CD4-positive, alpha-beta T cell (primary cell): ENCODE measurements around the gene GGA2. TPM values are rescaled to one million over a fixed set of nuclear protein-coding genes. Genes with fewer than 3 reads are reported as not detected.

Experiments used
- ATAC-seq: fragments of 200-7000 bp; cut with Tn5 transposase; one replicate; pipeline ENCODE4 v1.10.0; 2022; ENCODE audit warnings: mild to moderate bottlenecking; ENCODE audit not compliant: poor library complexity
- CTCF ChIA-PET: fragments of 350-600 bp; sonication (Branson Sonifier 250); formaldehyde crosslinking; loops from one replicate; lab custom pipeline; 2021; ENCODE audit warnings: antibody characterized with exemption, inconsistent platforms; lab: Charles Lee
- POLR2A ChIA-PET: fragments of 350-600 bp; sonication (Branson Sonifier 250); formaldehyde crosslinking; loops from one replicate; lab custom pipeline; 2021; ENCODE audit warnings: antibody characterized with exemption, inconsistent platforms; lab: Charles Lee
- DNase-seq, 14 experiments: peaks; one replicate each; pipeline ENCODE4 v3.0.0-alpha.2; 2013 to 2020; ENCODE audit warnings: mixed read lengths in 2 of 14
- H3K27ac ChIP-seq, 2 donors: one replicate each; pipeline versions ENCODE4 v1.5.1 to v1.7.0; 2013; ENCODE audit warnings: low read length in 2 of 2, low read depth in 1 of 2, mild to moderate bottlenecking in 1 of 2
- H3K27me3 ChIP-seq, 2 experiments: 1 replicate in 1 of 2; 2 replicates in 1 of 2; pipeline versions ENCODE4 v1.6.1 to v1.7.0; 2013; ENCODE audit warnings: low read length in 2 of 2, control low read depth in 1 of 2, mild to moderate bottlenecking in 1 of 2, moderate library complexity in 1 of 2; ENCODE audit not compliant: insufficient read depth in 2 of 2, control insufficient read depth in 1 of 2
- H3K36me3 ChIP-seq: one replicate; pipeline ENCODE4 v1.6.1; 2013; ENCODE audit warnings: low read length, control low read depth; ENCODE audit not compliant: insufficient read depth
- H3K4me1 ChIP-seq: one replicate; pipeline ENCODE4 v1.6.1; 2013; ENCODE audit warnings: low read length, control low read depth; ENCODE audit not compliant: insufficient read depth
- H3K4me3 ChIP-seq: one replicate; pipeline ENCODE4 v1.5.1; 2013; ENCODE audit warnings: mild to moderate bottlenecking, low read length, moderate library complexity
- H3K9me3 ChIP-seq, 2 experiments: 1 replicate in 1 of 2; 2 replicates in 1 of 2; pipeline versions ENCODE4 v1.6.1 to v1.7.0; 2013; ENCODE audit warnings: low read length in 2 of 2, mild to moderate bottlenecking in 2 of 2, control low read depth in 1 of 2, moderate library complexity in 1 of 2; ENCODE audit not compliant: control insufficient read depth in 1 of 2, insufficient read depth in 1 of 2
- H3K27ac Mint-ChIP-seq: one replicate; pipeline ENCODE4 v1.8.0; 2020; ENCODE audit warnings: mixed read lengths
- H3K27me3 Mint-ChIP-seq: one replicate; pipeline ENCODE4 v1.8.0; 2021; ENCODE audit warnings: mixed read lengths
- H3K36me3 Mint-ChIP-seq: one replicate; pipeline ENCODE4 v1.8.0; 2021; ENCODE audit warnings: low read depth, mixed read lengths
- H3K4me1 Mint-ChIP-seq: one replicate; pipeline ENCODE4 v1.8.0; 2021; ENCODE audit warnings: low read depth, mixed read lengths
- H3K4me3 Mint-ChIP-seq: one replicate; pipeline ENCODE4 v1.8.0; 2020; ENCODE audit warnings: mild to moderate bottlenecking, mixed read lengths
- H3K9me3 Mint-ChIP-seq: one replicate; pipeline ENCODE4 v1.8.0; 2020; ENCODE audit warnings: mixed read lengths
- CTCF ChIP-seq: fragments of 200-600 bp; IDR thresholded peaks from one replicate; pipeline ENCODE4 v1.8.0; 2022; ENCODE audit warnings: antibody characterized with exemption, mild to moderate bottlenecking
- intact Hi-C, 2 experiments: fragments of 100-400 bp; cut with DNase I in 1 of 2; cut with micrococcal nuclease in 1 of 2; formaldehyde crosslinking; loops; one replicate each; pipeline versions ENCODE4 v1.15.1 to v1.9.0; 2023 to 2025; cut with DNase I, micrococcal nuclease
- total RNA-seq, 174 experiments: library from RNA in 2 of 174; stranded (reverse) in 2 of 174; gene quantifications; one replicate each; pipeline ENCODE4 v1.2.3 and lab custom pipeline; 2021 to 2026

GGA2 gene
- total RNA-seq, 2 experiments from 2014 or later = 96.5 to 96.9 TPM

GRCh38 chr16:23420011-23420410, 90.3 kb downstream of the GGA2 start:
- Histone ChIP-seq H3K9me3 (no peaks in the 10 kb centered on the region), H3K27me3 (no peaks in the 10 kb centered on the region), H3K36me3 (peaks cover 51% of the 10 kb centered on the region), H3K4me3 (no peak overlapping the region), H3K27ac (no peak overlapping the region), H3K4me1 (no peaks in the 10 kb centered on the region)
- ChIA-PET CTCF (interaction anchor here (1.0 kb wide), 1 partner anchor 16 kb away, joined by 3 read pairs; no protein-coding TSS in a partner anchor), POLR2A (no interaction called here)
- no peaks in the 10 kb centered on the region for H3K4me1 Mint-ChIP-seq
- no peak for ATAC-seq
- no peak for DNase-seq
- no peaks in the 10 kb centered on the region for H3K27me3 Mint-ChIP-seq
- intact Hi-C loops = no loop called here
- no peak overlapping the region for H3K4me3 Mint-ChIP-seq
- H3K9me3 Mint-ChIP-seq = no peaks in the 10 kb centered on the region
- H3K27ac Mint-ChIP-seq = no peak overlapping the region
- H3K36me3 Mint-ChIP-seq = peaks cover 65% of the 10 kb centered on the region
- TF ChIP-seq CTCF = no peak

GRCh38 chr16:23416816-23417215, 93.5 kb downstream of the GGA2 start:
- H3K27ac Mint-ChIP-seq = no peak overlapping the region
- TF ChIP-seq CTCF = no peak
- Histone ChIP-seq H3K27ac (no peak overlapping the region), H3K4me3 (no peak overlapping the region), H3K9me3 (no peaks in the 10 kb centered on the region), H3K36me3 (peaks cover 64% of the 10 kb centered on the region), H3K27me3 (no peaks in the 10 kb centered on the region), H3K4me1 (no peaks in the 10 kb centered on the region)
- H3K36me3 Mint-ChIP-seq = peaks cover 79% of the 10 kb centered on the region
- ChIA-PET CTCF (no interaction called here), POLR2A (no interaction called here)
- no peak for ATAC-seq
- DNase-seq = no peak
- no peaks in the 10 kb centered on the region for H3K4me1 Mint-ChIP-seq
- no peaks in the 10 kb centered on the region for H3K9me3 Mint-ChIP-seq
- no peak overlapping the region for H3K4me3 Mint-ChIP-seq
- H3K27me3 Mint-ChIP-seq = no peaks in the 10 kb centered on the region
- intact Hi-C loops = no loop called here

GRCh38 chr16:23414731-23415130, 95.6 kb downstream of the GGA2 start:
- no peak overlapping the region for H3K4me3 ChIP-seq
- no peak for DNase-seq
- no peaks in the 10 kb centered on the region for H3K9me3 ChIP-seq
- Mint-ChIP-seq H3K4me1 (no peaks in the 10 kb centered on the region), H3K9me3 (no peaks in the 10 kb centered on the region), H3K27ac (no peak overlapping the region), H3K36me3 (peaks cover 82% of the 10 kb centered on the region), H3K27me3 (no peaks in the 10 kb centered on the region), H3K4me3 (no peak overlapping the region)
- H3K27me3 ChIP-seq = no peaks in the 10 kb centered on the region
- intact Hi-C loops = no loop called here
- POLR2A ChIA-PET = no interaction called here
- no peak overlapping the region for H3K27ac ChIP-seq
- H3K4me1 ChIP-seq = no peaks in the 10 kb centered on the region
- CTCF ChIA-PET = no interaction called here
- ATAC-seq = no peak
- H3K36me3 ChIP-seq = peaks cover 64% of the 10 kb centered on the region
- no peak for TF ChIP-seq CTCF

Other genes starting within 250 kb of the GGA2 start
- gene SCNN1B, start 208.2 kb downstream of the GGA2 start, total RNA-seq = not detected
- 10 to 100 TPM; 12.6 to 13.6 TPM for gene COG7, start 57.3 kb downstream of the GGA2 start, total RNA-seq
- gene EARS2, start 46.9 kb upstream of the GGA2 start, total RNA-seq = 1 to 10 TPM; 7.9 to 8.0 TPM
- gene UBFD1, start 47.2 kb upstream of the GGA2 start, total RNA-seq = 10 to 100 TPM; 53.7 to 59.5 TPM
- 10 to 100 TPM; 23.0 to 28.3 TPM for gene NDUFAB1, start 85.8 kb upstream of the GGA2 start, total RNA-seq
- 1 to 10 TPM; 3.8 to 5.1 TPM for gene PALB2, start 130.8 kb upstream of the GGA2 start, total RNA-seq
- 10 to 100 TPM; 46.9 to 47.8 TPM for gene DCTN5, start 131.0 kb upstream of the GGA2 start, total RNA-seq
- gene PLK1, start 168.4 kb upstream of the GGA2 start, total RNA-seq = under 1 TPM; 0.84 to 0.85 TPM
- not detected for gene ERN2, start 202.7 kb upstream of the GGA2 start, total RNA-seq
- not detected for gene CHP2, start 244.5 kb upstream of the GGA2 start, total RNA-seq